Measurements from ENCODE around the gene STAT5B.

STAT5B gene

GRCh38 chr17:42287977-42288802 lies 12.0 kb upstream of the STAT5B start, which contains the start of gene STAT5A:
TSS of gene STAT5A (plus strand) at chr17:42288498. CDS start at chr17:42289412, 914 bp downstream.
- TF ChIP-seq, protein P1, sequence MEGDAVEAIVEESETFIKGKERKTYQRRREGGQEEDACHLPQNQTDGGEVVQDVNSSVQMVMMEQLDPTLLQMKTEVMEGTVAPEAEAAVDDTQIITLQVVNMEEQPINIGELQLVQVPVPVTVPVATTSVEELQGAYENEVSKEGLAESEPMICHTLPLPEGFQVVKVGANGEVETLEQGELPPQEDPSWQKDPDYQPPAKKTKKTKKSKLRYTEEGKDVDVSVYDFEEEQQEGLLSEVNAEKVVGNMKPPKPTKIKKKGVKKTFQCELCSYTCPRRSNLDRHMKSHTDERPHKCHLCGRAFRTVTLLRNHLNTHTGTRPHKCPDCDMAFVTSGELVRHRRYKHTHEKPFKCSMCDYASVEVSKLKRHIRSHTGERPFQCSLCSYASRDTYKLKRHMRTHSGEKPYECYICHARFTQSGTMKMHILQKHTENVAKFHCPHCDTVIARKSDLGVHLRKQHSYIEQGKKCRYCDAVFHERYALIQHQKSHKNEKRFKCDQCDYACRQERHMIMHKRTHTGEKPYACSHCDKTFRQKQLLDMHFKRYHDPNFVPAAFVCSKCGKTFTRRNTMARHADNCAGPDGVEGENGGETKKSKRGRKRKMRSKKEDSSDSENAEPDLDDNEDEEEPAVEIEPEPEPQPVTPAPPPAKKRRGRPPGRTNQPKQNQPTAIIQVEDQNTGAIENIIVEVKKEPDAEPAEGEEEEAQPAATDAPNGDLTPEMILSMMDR (IDR thresholded peaks at IDR 0.05; ENCODE audit: insufficient read depth, low read length, poor library complexity, severe bottlenecking): no peak
- peaks cover 1% of the 10 kb centered on the region; the same call in 1 of the 2 replicates for H3K36me3 ChIP-seq (ENCODE audit: control insufficient read depth, insufficient read depth, low read length)
- DNase-seq (ENCODE audit: extremely low read depth, insufficient read length): peak; percentile 85
- no peaks in the 10 kb centered on the region for H3K27me3 ChIP-seq (replicated peaks; ENCODE audit: control insufficient read depth, insufficient read depth, low read length)
- peak within 1 kb of the TSS; percentile 73 for H3K4me3 ChIP-seq (replicated peaks; ENCODE audit: low read depth, low read length)

DNA sequence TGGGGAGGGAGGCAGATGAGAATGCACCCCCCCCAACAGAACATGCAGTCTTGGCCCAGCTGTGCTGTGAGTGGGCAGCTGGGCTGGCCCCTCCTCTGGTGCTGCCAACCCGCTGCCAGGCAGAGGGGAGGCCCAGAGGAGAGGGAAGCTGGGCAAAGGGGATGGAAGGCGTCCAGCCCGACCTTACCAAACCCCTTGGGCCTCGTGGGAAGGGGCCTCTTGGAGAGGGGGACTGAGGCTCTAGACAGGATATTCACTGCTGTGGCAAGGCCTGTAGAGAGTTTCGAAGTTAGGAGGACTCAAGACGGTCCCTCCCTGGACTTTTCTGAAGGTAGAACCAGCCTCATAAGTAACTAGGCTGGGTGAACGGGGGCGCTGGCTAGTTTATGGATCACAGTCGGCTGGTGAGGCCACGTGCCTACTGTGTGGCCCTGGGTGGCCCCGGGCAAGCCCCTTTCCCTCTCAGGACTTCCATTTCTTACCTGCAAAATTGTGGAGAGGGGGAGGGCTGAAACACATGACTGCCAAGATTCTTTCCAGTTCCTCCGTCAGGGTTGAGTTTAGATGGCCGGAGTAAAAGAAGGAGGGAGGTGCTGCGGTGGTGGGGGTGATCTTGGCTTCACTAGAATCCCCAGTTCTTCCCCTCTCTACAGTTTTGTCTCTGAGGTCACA lies 11.2 kb upstream of the STAT5B start:
- TF ChIP-seq, protein P1 (IDR thresholded peaks at IDR 0.05; ENCODE audit: insufficient read depth, low read length, poor library complexity, severe bottlenecking): no peak
- Histone ChIP-seq H3K4me3 (replicated peaks; ENCODE audit: low read depth, low read length) (peak overlapping the region; percentile 73), H3K36me3 (ENCODE audit: control insufficient read depth, insufficient read depth, low read length) (peaks cover 1% of the 10 kb centered on the region; the same call in 1 of the 2 replicates), H3K27me3 (replicated peaks; ENCODE audit: control insufficient read depth, insufficient read depth, low read length) (no peaks in the 10 kb centered on the region)
- DNase-seq (ENCODE audit: extremely low read depth, insufficient read length): peak; percentile 62

GRCh38 chr17:42286411-42287221 lies 10.4 kb upstream of the STAT5B start:
- Histone ChIP-seq H3K27me3 (replicated peaks; ENCODE audit: control insufficient read depth, insufficient read depth, low read length) (no peaks in the 10 kb centered on the region), H3K36me3 (ENCODE audit: control insufficient read depth, insufficient read depth, low read length) (0 out of 2 replicates have a peak, but pooled peaks cover 1% of the 10 kb centered on the region), H3K4me3 (replicated peaks; ENCODE audit: low read depth, low read length) (peak overlapping the region; percentile 73)
- DNase-seq (ENCODE audit: extremely low read depth, insufficient read length): no peak
- TF ChIP-seq, protein P1 (IDR thresholded peaks at IDR 0.05; ENCODE audit: insufficient read depth, low read length, poor library complexity, severe bottlenecking): no peak

GRCh38 chr17:42285346-42286050 lies 9.3 kb upstream of the STAT5B start:
- TF ChIP-seq, protein P1 (IDR thresholded peaks at IDR 0.05; ENCODE audit: insufficient read depth, low read length, poor library complexity, severe bottlenecking): no peak
- Histone ChIP-seq H3K27me3 (replicated peaks; ENCODE audit: control insufficient read depth, insufficient read depth, low read length) (no peaks in the 10 kb centered on the region), H3K36me3 (ENCODE audit: control insufficient read depth, insufficient read depth, low read length) (no peaks in the 10 kb centered on the region), H3K4me3 (replicated peaks; ENCODE audit: low read depth, low read length) (no peak overlapping the region)
- DNase-seq (ENCODE audit: extremely low read depth, insufficient read length): no peak

DNA sequence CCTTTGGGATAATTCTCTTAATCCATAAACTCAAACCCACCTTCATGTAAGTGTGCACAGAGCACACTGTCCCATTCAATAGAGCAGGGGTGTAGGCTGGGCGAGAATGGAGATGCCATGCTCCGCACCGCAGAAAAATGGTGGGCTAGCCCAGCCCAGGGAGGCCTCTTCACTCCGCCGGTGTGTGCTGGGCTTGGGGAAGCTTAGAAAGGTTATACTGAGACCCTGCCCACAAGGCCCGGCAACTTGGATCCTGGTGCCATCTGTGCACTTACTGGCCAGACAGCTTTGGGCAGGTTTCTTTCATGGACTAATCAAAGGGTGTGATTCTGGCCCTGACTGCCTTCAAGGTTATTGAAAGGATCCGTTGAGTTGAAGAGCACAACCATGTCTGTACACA lies 8.4 kb upstream of the STAT5B start:
- DNase-seq (ENCODE audit: extremely low read depth, insufficient read length): no peak
- TF ChIP-seq, protein P1 (IDR thresholded peaks at IDR 0.05; ENCODE audit: insufficient read depth, low read length, poor library complexity, severe bottlenecking): no peak
- Histone ChIP-seq H3K4me3 (replicated peaks; ENCODE audit: low read depth, low read length) (no peak overlapping the region), H3K36me3 (ENCODE audit: control insufficient read depth, insufficient read depth, low read length) (no peaks in the 10 kb centered on the region), H3K27me3 (replicated peaks; ENCODE audit: control insufficient read depth, insufficient read depth, low read length) (no peaks in the 10 kb centered on the region)

All from GM06990 (cell line).